Keratinocyte (primary cell): ENCODE data around the gene FHAD1. TPM values are rescaled to one million over a fixed set of nuclear protein-coding genes. Genes with fewer than 3 reads are reported as not detected.

Source experiments
- DNase-seq: peaks from one replicate; pipeline ENCODE4 v3.0.0-alpha.2; 2011; ENCODE audit warnings: low read depth, missing footprints, low spot score
- FAIRE-seq: peaks from 2 replicates; lab custom pipeline; 2011; peaks lifted over from hg19 to GRCh38; lab: Jason Lieb, UNC
- H2AFZ ChIP-seq: 2 replicates; pipeline ENCODE4 v1.6.0; 2012; ENCODE audit warnings: low read length, control low read depth, inconsistent platforms; ENCODE audit not compliant: control insufficient read depth
- H3K27ac ChIP-seq: 2 replicates; pipeline ENCODE4 v1.5.1; 2011; ENCODE audit warnings: low read length; ENCODE audit not compliant: control insufficient read depth, insufficient read depth
- H3K27me3 ChIP-seq: 3 replicates; pipeline ENCODE4 v1.6.0; 2011; ENCODE audit warnings: low read length; ENCODE audit not compliant: control insufficient read depth, insufficient read depth; ENCODE audit errors: extremely low read depth
- H3K36me3 ChIP-seq, 2 experiments: 2 replicates in 1 of 2; 3 replicates in 1 of 2; pipeline ENCODE4 v1.5.1; 2011; ENCODE audit warnings: low read length in 2 of 2, mild to moderate bottlenecking in 1 of 2; ENCODE audit not compliant: control insufficient read depth in 2 of 2, insufficient read depth in 2 of 2; ENCODE audit errors: extremely low read depth in 1 of 2
- H3K4me1 ChIP-seq: 3 replicates; pipeline ENCODE4 v1.5.1; 2011; ENCODE audit warnings: low read length; ENCODE audit not compliant: control insufficient read depth, insufficient read depth; ENCODE audit errors: extremely low read depth
- H3K4me2 ChIP-seq: 3 replicates; pipeline ENCODE4 v1.6.0; 2011; ENCODE audit warnings: low read depth, low read length; ENCODE audit not compliant: control insufficient read depth, insufficient read depth; ENCODE audit errors: extremely low read depth
- H3K4me3 ChIP-seq, 3 experiments: fragments of 200-600 bp in 1 of 3; sonication (generic) in 1 of 3; 2 replicates in 2 of 3; 3 replicates in 1 of 3; pipeline ENCODE4 v1.5.1; 2011 to 2016; ENCODE audit warnings: low read length in 3 of 3, mild to moderate bottlenecking in 3 of 3, control low read depth in 2 of 3, inconsistent platforms in 1 of 3, low read depth in 1 of 3, mixed read lengths in 1 of 3, mixed run types in 1 of 3, moderate library complexity in 1 of 3; ENCODE audit not compliant: control insufficient read depth in 2 of 3, insufficient read depth in 2 of 3; ENCODE audit errors: extremely low read depth in 1 of 3
- H3K79me2 ChIP-seq: 2 replicates; pipeline ENCODE4 v1.6.0; 2012; ENCODE audit warnings: low read length; ENCODE audit not compliant: control insufficient read depth, insufficient read depth
- H3K9ac ChIP-seq: 3 replicates; pipeline ENCODE4 v1.6.0; 2011; ENCODE audit warnings: low read length; ENCODE audit not compliant: control insufficient read depth, insufficient read depth; ENCODE audit errors: extremely low read depth
- H3K9me1 ChIP-seq: 3 replicates; pipeline ENCODE4 v1.6.0; 2011; ENCODE audit warnings: low read length; ENCODE audit not compliant: control insufficient read depth, insufficient read depth; ENCODE audit errors: extremely low read depth
- H3K9me3 ChIP-seq: 2 replicates; pipeline ENCODE4 v1.5.1; 2012; ENCODE audit warnings: low read depth, low read length; ENCODE audit not compliant: control insufficient read depth
- H4K20me1 ChIP-seq: 3 replicates; pipeline ENCODE4 v1.6.0; 2011; ENCODE audit warnings: low read length; ENCODE audit not compliant: control insufficient read depth, insufficient read depth; ENCODE audit errors: extremely low read depth
- EZH2 ChIP-seq: IDR thresholded peaks from one replicate; pipeline ENCODE4 v1.6.1; 2012; ENCODE audit warnings: inconsistent platforms, mild to moderate bottlenecking, low read length, moderate library complexity
- dilution Hi-C: fragments of 300-500 bp; cut with MboI; formaldehyde crosslinking; loops from one replicate; pipeline ENCODE4 v1.7.0; 2020; ENCODE audit warnings: low sequenced_read_pairs; ENCODE audit not compliant: extremely low pct_ligation_motif_present
- polyA plus RNA-seq, 5 experiments: library from polyadenylated mRNA; depleted of rRNA in 3 of 5; stranded (reverse) in 3 of 5; stranded (forward) in 1 of 5; unstranded in 1 of 5; fragments of >200 nt; gene quantifications; 1 replicate in 1 of 5; 2 replicates in 3 of 5; 3 replicates in 1 of 5; pipeline versions ENCODE4 v1.2.1 to v1.2.3, GENCODE V29; 2011 to 2012; ENCODE audit warnings: missing spikeins in 2 of 5, low read depth in 1 of 5, low replicate concordance in 1 of 5
- TF ChIP-seq, protein P1 (sequence below), 3 experiments: IDR thresholded peaks in 1 of 3; conservative IDR thresholded peaks in 1 of 3; optimal IDR thresholded peaks in 1 of 3; 2 replicates in 2 of 3; 3 replicates in 1 of 3; pipeline versions ENCODE3 to v1.5.1; 2011; ENCODE audit warnings: low read length in 3 of 3, mild to moderate bottlenecking in 3 of 3, moderate library complexity in 2 of 3, control low read depth in 1 of 3, inconsistent platforms in 1 of 3; ENCODE audit not compliant: insufficient read depth in 2 of 3; ENCODE audit errors: extremely low read depth in 1 of 3

FHAD1 gene
- polyA plus RNA-seq, 1 donor (not counting 4 experiments of a cell fraction or from before 2014, with no cell fraction given), result 0.09 TPM

DNA sequence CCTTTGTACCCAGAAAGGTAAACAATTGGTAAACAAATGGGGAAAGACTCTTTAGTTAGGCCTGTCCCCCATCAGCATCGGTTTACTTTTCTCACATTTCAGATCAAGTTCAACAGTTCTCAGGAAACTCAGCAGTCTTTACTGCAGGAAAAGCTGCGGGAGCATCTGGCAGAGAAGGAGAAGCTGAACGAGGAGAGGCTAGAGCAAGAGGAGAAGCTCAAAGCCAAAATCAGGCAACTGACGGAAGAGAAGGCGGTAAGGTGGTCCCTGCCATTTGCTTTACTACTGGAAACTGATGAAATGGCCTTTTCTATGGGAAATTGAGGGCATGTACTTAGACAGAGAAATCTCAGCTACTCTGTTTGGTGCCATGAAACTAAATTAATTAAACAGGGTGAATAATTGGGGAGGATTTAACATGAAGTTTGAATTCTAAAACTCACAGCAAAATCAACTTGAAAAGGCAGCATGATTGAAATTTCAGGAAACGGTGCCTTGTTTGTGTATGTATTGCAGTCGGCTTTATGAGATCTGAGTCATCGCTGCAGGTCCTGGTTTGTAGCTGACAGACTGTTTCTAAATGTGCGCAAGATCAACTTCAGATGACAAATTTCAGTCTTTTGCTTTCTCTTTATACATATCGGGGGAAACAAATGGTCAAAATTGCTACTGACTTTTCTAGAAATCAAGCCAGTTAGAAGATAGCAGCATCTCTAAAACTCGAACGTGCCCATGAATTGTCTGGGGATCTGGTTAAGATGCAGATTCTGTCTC lies 94.8 kb downstream of the FHAD1 start:
- no peak for DNase-seq
- Histone ChIP-seq H3K4me3 (peak overlapping the region in 1 of 3 experiments; percentile 1), H3K9me1 (no peaks in the 10 kb centered on the region), H3K36me3 (no peaks in the 10 kb centered on the region), H3K27me3 (no peaks in the 10 kb centered on the region), H3K9ac (peak overlapping the region; percentile 20), H2AFZ (peak overlapping the region; percentile 14), H3K4me2 (peak overlapping the region; percentile 59), H3K9me3 (no peaks in the 10 kb centered on the region), H3K4me1 (peaks cover 40% of the 10 kb centered on the region), H3K79me2 (no peaks in the 10 kb centered on the region), H4K20me1 (no peaks in the 10 kb centered on the region), H3K27ac (peak overlapping the region; percentile 62)
- dilution Hi-C loops, result no loop called here
- FAIRE-seq, result peak; percentile 95
- TF ChIP-seq, protein P1, sequence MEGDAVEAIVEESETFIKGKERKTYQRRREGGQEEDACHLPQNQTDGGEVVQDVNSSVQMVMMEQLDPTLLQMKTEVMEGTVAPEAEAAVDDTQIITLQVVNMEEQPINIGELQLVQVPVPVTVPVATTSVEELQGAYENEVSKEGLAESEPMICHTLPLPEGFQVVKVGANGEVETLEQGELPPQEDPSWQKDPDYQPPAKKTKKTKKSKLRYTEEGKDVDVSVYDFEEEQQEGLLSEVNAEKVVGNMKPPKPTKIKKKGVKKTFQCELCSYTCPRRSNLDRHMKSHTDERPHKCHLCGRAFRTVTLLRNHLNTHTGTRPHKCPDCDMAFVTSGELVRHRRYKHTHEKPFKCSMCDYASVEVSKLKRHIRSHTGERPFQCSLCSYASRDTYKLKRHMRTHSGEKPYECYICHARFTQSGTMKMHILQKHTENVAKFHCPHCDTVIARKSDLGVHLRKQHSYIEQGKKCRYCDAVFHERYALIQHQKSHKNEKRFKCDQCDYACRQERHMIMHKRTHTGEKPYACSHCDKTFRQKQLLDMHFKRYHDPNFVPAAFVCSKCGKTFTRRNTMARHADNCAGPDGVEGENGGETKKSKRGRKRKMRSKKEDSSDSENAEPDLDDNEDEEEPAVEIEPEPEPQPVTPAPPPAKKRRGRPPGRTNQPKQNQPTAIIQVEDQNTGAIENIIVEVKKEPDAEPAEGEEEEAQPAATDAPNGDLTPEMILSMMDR (optimal IDR thresholded peaks at IDR 0.05 in 1 of 3, IDR thresholded peaks at IDR 0.05 in 1 of 3, conservative IDR thresholded peaks at IDR 0.05 in 1 of 3; ENCODE audit: extremely low read depth in 1 of 3, insufficient read depth in 2 of 3, low read length in 3 of 3), result no peak
- TF ChIP-seq EZH2, result no peak

DNA sequence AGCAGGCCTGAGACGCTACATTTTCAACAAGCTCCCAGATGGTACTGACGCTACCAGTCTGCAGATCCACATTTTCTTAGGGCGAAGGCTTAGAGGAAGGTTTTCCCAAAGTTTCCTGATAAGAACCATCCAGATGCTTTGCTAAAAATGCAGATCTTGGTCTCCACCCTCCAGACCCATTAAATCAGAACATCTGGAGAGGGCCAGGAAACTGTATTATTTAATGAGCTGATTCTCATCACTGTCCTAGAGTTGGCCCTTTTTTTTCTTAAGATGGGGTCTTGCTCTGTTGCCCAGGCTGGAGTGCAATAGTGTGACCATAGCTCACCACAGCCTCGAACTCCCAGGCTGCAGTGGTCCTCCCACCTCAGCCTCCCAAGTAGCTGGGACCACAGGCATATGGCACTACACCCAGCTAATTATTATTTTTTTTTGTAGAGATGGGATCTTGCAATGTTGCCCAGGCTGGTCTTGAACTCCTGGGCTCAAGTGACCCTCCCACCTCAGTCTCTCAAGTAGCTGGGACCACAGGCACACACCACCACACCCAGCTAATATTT lies 95.5 kb downstream of the FHAD1 start:
- Histone ChIP-seq H3K36me3 (no peaks in the 10 kb centered on the region), H3K4me3 (peak overlapping the region in 1 of 3 experiments; percentile 1), H3K79me2 (no peaks in the 10 kb centered on the region), H3K9ac (peak overlapping the region; percentile 11), H3K4me1 (peaks cover 36% of the 10 kb centered on the region), H3K9me1 (no peaks in the 10 kb centered on the region), H3K27me3 (no peaks in the 10 kb centered on the region), H3K4me2 (peak overlapping the region; percentile 59), H3K9me3 (no peaks in the 10 kb centered on the region), H4K20me1 (no peaks in the 10 kb centered on the region), H2AFZ (peak overlapping the region; percentile 1), H3K27ac (peak overlapping the region; percentile 62)
- dilution Hi-C loops, result no loop called here
- no peak for DNase-seq
- no peak for FAIRE-seq
- TF ChIP-seq, protein P1 (optimal IDR thresholded peaks at IDR 0.05 in 1 of 3, IDR thresholded peaks at IDR 0.05 in 1 of 3, conservative IDR thresholded peaks at IDR 0.05 in 1 of 3; ENCODE audit: extremely low read depth in 1 of 3, insufficient read depth in 2 of 3, low read length in 3 of 3), result no peak
- TF ChIP-seq EZH2, result no peak
